Uterus (tissue), 4 donors: Measurements from ENCODE around the gene MT1F. TPM values are rescaled to one million over a fixed set of nuclear protein-coding genes. Genes with fewer than 3 reads are reported as not detected.

Experiments
- DNase-seq, 2 donors: peaks; one replicate each; pipeline ENCODE4 v3.0.0-alpha.2; 2019 to 2020
- H3K27ac ChIP-seq, 2 donors: fragments of 200-600 bp; sonication (generic); 1 replicate in 1 of 2; 2 replicates in 1 of 2; pipeline ENCODE4 v1.5.1; 2016 to 2018
- H3K27me3 ChIP-seq, 2 donors: fragments of 200-600 bp; sonication (generic); one replicate each; pipeline ENCODE4 v1.5.1; 2018 to 2019; ENCODE audit warnings: control low read depth in 1 of 2
- H3K36me3 ChIP-seq, 2 donors: fragments of 200-600 bp; sonication (generic); one replicate each; pipeline ENCODE4 v1.5.1; 2019; ENCODE audit warnings: control low read depth in 1 of 2
- H3K4me1 ChIP-seq, 2 donors: fragments of 200-600 bp; sonication (generic); one replicate each; pipeline ENCODE4 v1.5.1; 2018 to 2019; ENCODE audit warnings: control low read depth in 1 of 2
- H3K4me3 ChIP-seq, 2 donors: fragments of 200-600 bp; sonication (generic); 1 replicate in 1 of 2; 2 replicates in 1 of 2; pipeline ENCODE4 v1.5.1; 2018 to 2019; ENCODE audit warnings: mild to moderate bottlenecking in 1 of 2
- H3K9me3 ChIP-seq, 2 donors: fragments of 200-600 bp; sonication (generic); one replicate each; pipeline ENCODE4 v1.5.1; 2019; ENCODE audit warnings: control low read depth in 1 of 2
- CTCF ChIP-seq, 4 experiments: fragments of 200-600 bp in 2 of 4; fragments of 450-650 bp in 2 of 4; sonication (generic) in 2 of 4; IDR thresholded peaks; one replicate each; pipeline ENCODE4 v1.5.1; 2016 to 2019; ENCODE audit warnings: antibody characterized with exemption in 4 of 4, mild to moderate bottlenecking in 2 of 4, moderate library complexity in 1 of 4
- POLR2A ChIP-seq, 2 donors: fragments of 450-650 bp; IDR thresholded peaks; one replicate each; pipeline ENCODE4 v1.6.1; 2016; ENCODE audit warnings: antibody characterized with exemption in 2 of 2, mild to moderate bottlenecking in 1 of 2, moderate library complexity in 1 of 2
- intact Hi-C: fragments of 100-400 bp; cut with DNase I; formaldehyde crosslinking; loops from one replicate; pipeline ENCODE4 v1.15.1; 2023; ENCODE audit warnings: low total_unique reads
- total RNA-seq, 4 donors: library from RNA; depleted of rRNA in 3 of 4; stranded (reverse); fragments of >200 nt in 3 of 4; gene quantifications; one replicate each; pipeline versions ENCODE4 v1.1.0 to v1.2.4, GENCODE V29; 2014 to 2023
- donor health status: DM: yes; HTN: yes; CAD: no.

The MT1F gene
- total RNA-seq, 4 donors from 2014 or later = 2.1 TPM; not detected in 3

GRCh38 chr16:56689171-56689570 is 31.4 kb downstream of the MT1F start:
- no peak overlapping the region for H3K27ac ChIP-seq
- intact Hi-C loops = no loop called here
- no peak for DNase-seq
- H3K4me3 ChIP-seq = no peak overlapping the region
- TF ChIP-seq POLR2A (IDR thresholded peaks at IDR 0.05) (no peak), CTCF (IDR thresholded peaks at IDR 0.05) (no peak)
- no peaks in the 10 kb centered on the region for H3K4me1 ChIP-seq
- no peaks in the 10 kb centered on the region for H3K27me3 ChIP-seq
- H3K36me3 ChIP-seq = no peaks in the 10 kb centered on the region
- no peaks in the 10 kb centered on the region for H3K9me3 ChIP-seq

- no peak overlapping the region for H3K27ac ChIP-seq
These were observed 32.8 kb downstream of the MT1F start for GRCh38 chr16:56690420-56691122.

GRCh38 chr16:56691885-56692284 is 34.1 kb downstream of the MT1F start:
- no peaks in the 10 kb centered on the region for H3K36me3 ChIP-seq
- no peak overlapping the region for H3K4me3 ChIP-seq
- no peaks in the 10 kb centered on the region for H3K27me3 ChIP-seq
- intact Hi-C loops = no loop called here
- TF ChIP-seq POLR2A (IDR thresholded peaks at IDR 0.05) (no peak), CTCF (IDR thresholded peaks at IDR 0.05) (no peak)
- no peaks in the 10 kb centered on the region for H3K4me1 ChIP-seq
- H3K27ac ChIP-seq = no peak overlapping the region
- H3K9me3 ChIP-seq = no peaks in the 10 kb centered on the region
- DNase-seq = no peak

More at GRCh38 chr16:56690420-56691122, 32.8 kb downstream of the MT1F start:
- TF ChIP-seq POLR2A (IDR thresholded peaks at IDR 0.05) = no peak
- no peak for TF ChIP-seq CTCF (IDR thresholded peaks at IDR 0.05)
- intact Hi-C loops = no loop called here
- H3K27me3 ChIP-seq = no peaks in the 10 kb centered on the region
- no peaks in the 10 kb centered on the region for H3K9me3 ChIP-seq
- H3K4me3 ChIP-seq = no peak overlapping the region
- H3K4me1 ChIP-seq = no peaks in the 10 kb centered on the region
- no peaks in the 10 kb centered on the region for H3K36me3 ChIP-seq
- DNase-seq = no peak

- Histone ChIP-seq H3K27ac (no peak overlapping the region), H3K4me3 (no peak overlapping the region), H3K27me3 (no peaks in the 10 kb centered on the region), H3K9me3 (no peaks in the 10 kb centered on the region), H3K4me1 (no peaks in the 10 kb centered on the region), H3K36me3 (no peaks in the 10 kb centered on the region)
- TF ChIP-seq CTCF (IDR thresholded peaks at IDR 0.05) = no peak
- TF ChIP-seq POLR2A (IDR thresholded peaks at IDR 0.05) = no peak
- intact Hi-C loops = no loop called here
- DNase-seq = no peak
These were observed 37.5 kb downstream of the MT1F start for GRCh38 chr16:56695246-56695645.

- Histone ChIP-seq H3K4me3 (no peak overlapping the region), H3K4me1 (no peaks in the 10 kb centered on the region), H3K36me3 (no peaks in the 10 kb centered on the region), H3K27me3 (no peaks in the 10 kb centered on the region), H3K27ac (no peak overlapping the region), H3K9me3 (no peaks in the 10 kb centered on the region)
- no peak for DNase-seq
- TF ChIP-seq POLR2A (IDR thresholded peaks at IDR 0.05) (no peak), CTCF (IDR thresholded peaks at IDR 0.05) (no peak)
- intact Hi-C loops = no loop called here
These were observed 39.8 kb downstream of the MT1F start for GRCh38 chr16:56697456-56698155.
